Hepatocyte (in vitro differentiated cells): Measurements from ENCODE around the gene PCYOX1L. TPM values are rescaled to one million over a fixed set of nuclear protein-coding genes. Genes with fewer than 3 reads are reported as not detected.
A peak's percentile ranks its signal among the peaks of the same experiment; 100 is the strongest.

ENCODE experiments used
- DNase-seq: peaks from one replicate; pipeline ENCODE4 v3.0.0-alpha.2; 2016; ENCODE audit warnings: low spot score
- H2AFZ ChIP-seq: fragments of 200-600 bp; sonication (generic); 2 replicates; pipeline ENCODE4 v1.6.0; 2016; ENCODE audit warnings: antibody characterized with exemption, mild to moderate bottlenecking
- H3K27ac ChIP-seq: fragments of 200-600 bp; sonication (generic); 2 replicates; pipeline ENCODE4 v1.5.1; 2016; ENCODE audit warnings: mild to moderate bottlenecking
- H3K27me3 ChIP-seq: fragments of 200-600 bp; sonication (generic); 2 replicates; pipeline ENCODE4 v1.6.1; 2016
- H3K36me3 ChIP-seq: fragments of 200-600 bp; sonication (generic); replicated peaks from 2 replicates; pipeline ENCODE4 v1.5.1; 2016; ENCODE audit warnings: low read depth; ENCODE audit not compliant: insufficient read depth
- H3K4me1 ChIP-seq: fragments of 200-600 bp; sonication (generic); 2 replicates; pipeline ENCODE4 v1.5.1; 2016; ENCODE audit warnings: mild to moderate bottlenecking, moderate library complexity; ENCODE audit not compliant: insufficient read depth
- H3K4me2 ChIP-seq: fragments of 200-600 bp; sonication (generic); 2 replicates; pipeline ENCODE4 v1.6.0; 2016
- H3K4me3 ChIP-seq: fragments of 200-600 bp; sonication (generic); 2 replicates; pipeline ENCODE4 v1.5.1; 2016; ENCODE audit warnings: mild to moderate bottlenecking
- H3K79me2 ChIP-seq: fragments of 200-600 bp; sonication (generic); 2 replicates; pipeline ENCODE4 v1.6.0; 2017; ENCODE audit warnings: mild to moderate bottlenecking
- H3K9me2 ChIP-seq: fragments of 200-600 bp; sonication (generic); replicated peaks from 2 replicates; pipeline ENCODE4 v1.6.0; 2017; ENCODE audit warnings: mild to moderate bottlenecking; ENCODE audit not compliant: insufficient read depth
- H3K9me3 ChIP-seq: fragments of 200-600 bp; sonication (generic); 2 replicates; pipeline ENCODE4 v1.5.1; 2016; ENCODE audit warnings: low read depth, mild to moderate bottlenecking
- H4K20me1 ChIP-seq: fragments of 200-600 bp; sonication (generic); 2 replicates; pipeline ENCODE4 v1.6.0; 2016; ENCODE audit warnings: mild to moderate bottlenecking; ENCODE audit not compliant: insufficient read depth, poor library complexity, severe bottlenecking
- CTCF ChIP-seq: fragments of 200-600 bp; sonication (generic); IDR thresholded peaks from 2 replicates; pipeline ENCODE4 v1.5.1; 2016; ENCODE audit warnings: antibody characterized with exemption, mild to moderate bottlenecking; ENCODE audit not compliant: poor library complexity
- EZH2 ChIP-seq: fragments of 200-600 bp; sonication (generic); IDR thresholded peaks from 2 replicates; pipeline ENCODE4 v1.6.1; 2016; ENCODE audit warnings: antibody characterized with exemption, mild to moderate bottlenecking, borderline replicate concordance
- EZH2phosphoT487 ChIP-seq: fragments of 200-600 bp; sonication (generic); IDR thresholded peaks from one replicate; pipeline ENCODE4 v1.6.1; 2018; ENCODE audit warnings: antibody characterized with exemption, mild to moderate bottlenecking, low read depth, moderate library complexity; ENCODE audit not compliant: unreplicated experiment, severe bottlenecking
- WGBS: methylation state at CpG from one replicate; pipeline ENCODE4 v1.1.6; 2016; ENCODE audit warnings: low lambda C conversion rate; ENCODE audit errors: missing lambda C conversion rate; 5-methylcytosine and 5-hydroxymethylcytosine counted together
- polyA plus RNA-seq: library from polyadenylated mRNA; unstranded; fragments of >200 nt; fragmentation: Nextera tagmentation; extraction: Ambion mirVana; gene quantifications from 2 replicates; pipeline ENCODE4 v1.2.1, GENCODE V29; 2016
- total RNA-seq: library from RNA; depleted of rRNA; stranded (reverse); fragments of >200 nt; gene quantifications from 2 replicates; pipeline ENCODE4 v1.2.3, GENCODE V29; 2014

PCYOX1L gene
- total and polyA plus RNA-seq, 2 experiments from 2014 or later, result 9.1 to 14.4 TPM

- Histone ChIP-seq H3K4me2 (peak overlapping the region; percentile 70), H3K27me3 (no peaks in the 10 kb centered on the region), H3K27ac (peak overlapping the region; percentile 79), H3K9me3 (no peaks in the 10 kb centered on the region), H3K36me3 (no peaks in the 10 kb centered on the region), H3K79me2 (peaks cover 50% of the 10 kb centered on the region), H4K20me1 (no peaks in the 10 kb centered on the region), H3K4me1 (peaks cover 40% of the 10 kb centered on the region), H3K4me3 (no peak overlapping the region), H2AFZ (no peak overlapping the region), H3K9me2 (no peaks in the 10 kb centered on the region)
- 90% methylated on average over 12 of the region's 12 CpGs for WGBS
- DNase-seq, result no peak
- TF ChIP-seq CTCF (no peak), EZH2phosphoT487 (no peak), EZH2 (no peak)
Measured at GRCh38 chr5:149408252-149409099, 50.6 kb downstream of the PCYOX1L start.

DNA sequence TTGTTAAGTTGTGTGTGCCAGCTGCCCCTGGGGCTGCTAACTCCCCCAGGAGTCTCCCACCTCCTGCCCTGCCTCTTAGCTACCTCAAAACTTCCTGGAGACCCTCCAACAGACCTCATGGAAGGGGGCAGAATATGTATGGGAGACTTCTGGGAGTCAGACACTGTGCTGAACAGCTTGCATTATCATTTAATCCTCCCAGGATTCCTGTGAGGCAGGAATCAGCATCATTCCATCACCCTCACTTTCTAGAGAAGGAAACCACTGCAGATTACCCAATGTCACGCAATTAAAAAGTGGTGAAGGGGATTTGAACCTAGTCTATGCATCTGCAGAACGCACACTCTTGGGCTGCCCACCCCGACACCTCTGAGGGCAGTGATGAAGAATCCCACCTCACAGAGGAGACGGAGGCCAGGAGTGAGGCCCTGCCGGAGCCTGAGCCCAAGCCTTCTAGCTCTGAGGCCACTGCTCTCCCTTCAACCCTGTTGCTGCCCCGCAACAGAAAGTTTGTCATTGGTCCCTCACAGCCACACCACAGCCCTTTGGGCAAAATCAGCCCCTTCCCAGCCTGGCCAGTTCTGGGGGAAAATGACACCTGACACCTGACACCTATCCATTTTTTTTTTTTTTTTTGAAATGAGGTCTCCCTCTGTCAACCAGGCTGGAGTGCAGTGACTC is 51.6 kb downstream of the PCYOX1L start:
- Histone ChIP-seq H3K27me3 (no peaks in the 10 kb centered on the region), H3K4me2 (peak overlapping the region; percentile 70), H3K4me3 (no peak overlapping the region), H3K36me3 (no peaks in the 10 kb centered on the region), H3K27ac (peak overlapping the region; percentile 79), H3K4me1 (peaks cover 34% of the 10 kb centered on the region), H3K9me2 (no peaks in the 10 kb centered on the region), H3K9me3 (no peaks in the 10 kb centered on the region), H2AFZ (no peak overlapping the region), H4K20me1 (no peaks in the 10 kb centered on the region), H3K79me2 (peaks cover 50% of the 10 kb centered on the region)
- no peak for DNase-seq
- TF ChIP-seq EZH2phosphoT487 (no peak), EZH2 (no peak), CTCF (no peak)
- WGBS, result 70% methylated on average over 6 of the region's 6 CpGs

DNA sequence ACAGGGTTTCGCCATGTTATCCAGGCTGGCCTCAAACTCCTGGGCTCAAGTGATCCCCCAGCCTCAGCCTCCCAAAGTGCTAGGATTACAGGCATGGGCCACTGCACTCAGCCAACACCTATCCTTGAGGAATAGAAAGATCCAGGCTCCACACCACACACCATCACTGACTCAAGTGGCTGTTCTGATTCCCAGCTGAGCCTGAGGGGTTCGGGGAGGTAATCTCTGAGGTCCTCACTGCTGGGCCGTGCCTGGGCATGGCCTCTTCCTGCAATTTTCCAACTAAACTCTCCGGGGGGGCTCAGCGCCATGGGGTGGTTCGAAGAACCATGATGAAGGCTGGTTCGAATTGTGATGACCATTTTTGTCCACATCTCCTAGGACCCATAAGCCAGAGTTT is 52.2 kb downstream of the PCYOX1L start:
- Histone ChIP-seq H3K27ac (peak overlapping the region; percentile 46), H3K36me3 (no peaks in the 10 kb centered on the region), H3K9me3 (no peaks in the 10 kb centered on the region), H3K4me2 (peak overlapping the region; percentile 70), H3K9me2 (no peaks in the 10 kb centered on the region), H2AFZ (no peak overlapping the region), H3K27me3 (no peaks in the 10 kb centered on the region), H3K4me3 (no peak overlapping the region), H4K20me1 (no peaks in the 10 kb centered on the region), H3K4me1 (peaks cover 32% of the 10 kb centered on the region), H3K79me2 (peaks cover 50% of the 10 kb centered on the region)
- no peak for TF ChIP-seq EZH2
- TF ChIP-seq EZH2phosphoT487, result no peak
- no peak for TF ChIP-seq CTCF
- no peak for DNase-seq
- WGBS, result 89% methylated on average over 7 of the region's 7 CpGs
